GM18867 (cell line): ENCODE measurements around the gene ZBTB3.
"Not testable (repeated sequence)": the region's sequence is repeated elsewhere in the genome, so short reads cannot be mapped to it uniquely, and the experiment has no call there.

Source experiments
- ATAC-seq: cut with Tn5 transposase; IDR thresholded peaks from one replicate; pipeline ENCODE4 v1.9.1; 2021; ENCODE audit warnings: mild to moderate bottlenecking, moderate library complexity; ENCODE audit not compliant: unreplicated experiment

The ZBTB3 gene

GRCh38 chr11:62716816-62717215 lies 37.1 kb downstream of the ZBTB3 start:
- no peak for ATAC-seq

DNA sequence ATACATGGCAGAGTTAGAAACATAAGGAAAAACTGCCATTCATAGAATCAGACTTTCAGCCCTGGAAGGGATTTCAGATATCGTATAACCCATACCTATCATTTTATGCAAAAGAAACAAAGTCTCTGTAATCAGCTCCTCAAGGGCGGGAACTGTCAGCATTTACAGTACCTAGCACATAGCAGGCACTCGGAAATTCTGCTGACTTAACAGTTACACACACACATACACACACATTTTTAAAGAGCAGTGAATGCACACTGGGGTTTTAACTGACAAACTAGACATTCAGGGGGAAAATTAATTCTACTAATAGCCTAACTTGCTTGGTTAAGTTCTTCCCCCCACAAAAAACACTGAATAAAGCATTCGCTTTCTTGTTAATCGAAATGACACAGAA lies 37.8 kb downstream of the ZBTB3 start:
- no peak for ATAC-seq

DNA sequence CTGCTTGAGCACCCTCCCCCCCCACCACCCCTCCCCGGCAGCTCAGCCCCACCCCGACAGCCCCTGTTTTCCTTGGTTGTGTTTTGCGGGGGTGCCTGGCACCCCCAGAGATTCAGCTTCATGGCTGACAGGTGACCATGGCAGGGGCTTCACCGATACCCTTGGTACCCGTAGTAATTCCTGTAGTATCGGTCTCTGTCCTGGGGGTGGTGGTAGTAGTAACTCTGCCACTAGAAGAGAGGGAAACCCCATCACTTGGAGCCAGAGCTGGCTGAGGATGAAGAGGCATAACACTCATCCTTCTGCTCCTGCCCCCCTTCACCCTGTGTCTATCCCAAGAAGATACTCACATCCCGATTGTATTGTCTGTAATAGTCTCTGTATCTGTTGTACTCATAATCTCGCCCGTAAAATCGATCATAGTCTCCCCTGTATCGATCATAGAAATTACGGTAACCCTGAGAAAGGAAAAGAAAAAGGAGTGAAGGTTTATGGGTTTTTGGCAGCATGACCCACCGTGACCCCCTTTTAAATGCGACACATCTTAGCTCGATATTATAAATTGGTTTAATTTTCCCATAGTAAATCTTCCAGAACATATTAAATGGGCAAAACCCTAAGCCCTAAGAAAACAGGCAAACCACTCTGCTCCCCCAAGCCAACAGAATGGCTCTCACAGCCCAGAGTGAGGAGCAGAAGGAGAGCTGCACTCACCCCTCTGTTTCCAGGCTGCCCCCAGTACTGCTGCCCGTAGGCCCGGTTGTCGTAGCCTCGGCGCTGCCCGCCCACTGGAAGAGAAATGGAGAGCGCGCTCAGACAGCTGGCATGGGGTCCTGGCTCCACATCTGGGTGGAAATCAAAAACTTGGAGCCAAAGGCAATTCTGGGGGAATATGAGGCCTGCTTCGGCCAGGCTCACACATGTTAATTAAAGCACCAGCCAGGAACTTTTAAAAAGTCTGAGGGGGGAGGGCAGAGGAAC lies 38.5 kb downstream of the ZBTB3 start:
- ATAC-seq, result no peak

GRCh38 chr11:62713343-62713742 lies 40.6 kb downstream of the ZBTB3 start:
- no peak for ATAC-seq

DNA sequence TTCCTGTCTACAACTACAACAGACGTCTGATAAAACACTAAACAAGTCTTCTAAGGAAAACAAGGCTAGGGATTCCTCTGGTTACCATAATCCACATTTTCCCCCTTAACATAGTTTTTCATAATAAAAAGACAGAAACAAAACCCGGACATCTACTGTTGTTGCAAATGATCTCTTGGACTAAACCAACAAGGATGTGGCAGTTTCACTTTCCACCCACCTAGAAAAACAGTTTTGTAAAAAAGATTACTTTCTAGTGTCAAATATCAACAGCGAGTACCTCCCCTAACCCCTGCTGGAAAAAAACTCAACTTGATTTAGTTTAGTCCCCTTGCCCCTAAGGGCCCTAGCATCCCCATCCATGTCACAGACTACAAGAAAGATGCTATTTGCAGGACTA lies 41.1 kb downstream of the ZBTB3 start:
- no peak for ATAC-seq

- ATAC-seq, result no peak
These were observed 41.6 kb downstream of the ZBTB3 start for GRCh38 chr11:62712276-62712812.

DNA sequence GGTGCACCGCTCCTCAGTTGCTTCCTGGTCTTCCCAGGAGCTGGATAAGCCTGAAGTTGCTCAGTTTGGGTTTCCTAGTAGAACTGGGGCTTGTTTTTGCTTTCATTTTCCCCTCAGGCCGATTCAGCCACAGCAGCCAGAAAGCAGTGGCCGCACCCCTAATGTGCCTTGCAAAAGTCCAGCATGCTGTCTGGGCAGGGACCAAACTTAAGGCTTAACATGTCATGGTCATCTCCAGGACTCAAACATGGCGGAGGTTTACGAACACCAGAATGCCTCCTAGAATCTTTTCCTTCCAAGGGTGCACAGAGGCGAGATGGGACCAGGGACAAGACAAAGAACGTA lies 44.0 kb downstream of the ZBTB3 start:
- no peak for ATAC-seq

DNA sequence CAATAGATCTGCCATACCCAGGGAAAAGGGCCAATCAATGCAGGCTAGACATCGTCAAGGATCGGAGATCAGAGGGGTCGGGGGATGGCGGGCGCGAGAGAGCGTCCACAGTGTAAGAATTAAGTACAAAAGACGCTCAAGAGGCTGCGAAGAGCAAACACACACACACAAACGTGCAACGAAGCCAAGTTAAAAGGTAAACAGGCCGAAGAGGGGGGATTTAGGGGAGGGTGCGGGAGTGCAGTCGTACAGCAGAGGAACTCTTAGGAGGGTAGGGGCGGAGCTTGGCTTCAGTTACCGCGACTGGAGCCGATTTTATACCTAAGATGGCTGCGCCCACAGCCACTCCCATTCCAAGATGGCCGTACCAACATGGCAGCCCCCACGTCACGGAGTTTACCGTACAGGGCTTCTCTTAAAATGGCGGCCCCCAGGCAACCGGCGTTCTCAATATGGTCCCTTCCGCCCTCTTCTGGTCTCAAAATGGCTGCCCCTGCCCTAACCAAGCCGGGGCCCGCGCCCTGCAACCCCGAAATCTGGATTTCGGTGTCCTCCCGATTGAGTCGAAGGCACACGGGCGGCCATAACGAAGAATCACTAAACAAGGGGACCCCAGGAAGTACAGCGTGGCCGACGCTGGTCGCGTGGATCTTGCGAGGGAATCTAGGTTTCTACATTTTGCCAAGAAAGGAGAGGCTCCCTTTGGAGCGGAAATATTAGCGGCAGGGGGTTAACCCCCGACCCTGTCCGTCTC lies 44.5 kb downstream of the ZBTB3 start:
- ATAC-seq, result peak; percentile 70

DNA sequence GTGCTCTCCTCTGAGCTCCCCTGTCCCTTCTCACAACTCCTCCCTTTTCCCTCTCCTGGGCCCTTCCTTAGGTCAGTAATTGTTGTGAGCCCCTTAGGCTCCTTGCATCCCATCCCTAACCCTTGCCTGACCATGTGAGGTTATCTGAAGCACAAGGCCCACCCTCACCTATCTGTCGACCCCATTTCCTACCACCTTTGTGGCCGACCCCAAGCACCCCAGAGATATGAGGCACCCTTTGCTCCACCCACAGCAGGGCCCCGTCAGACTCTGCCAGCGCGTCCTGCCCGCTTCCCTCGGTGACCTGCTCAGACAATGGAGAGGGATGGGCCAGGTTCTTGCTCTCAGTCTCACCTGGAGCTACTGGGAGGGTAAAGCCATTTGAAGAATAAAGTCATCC lies 45.2 kb downstream of the ZBTB3 start:
- no peak for ATAC-seq

DNA sequence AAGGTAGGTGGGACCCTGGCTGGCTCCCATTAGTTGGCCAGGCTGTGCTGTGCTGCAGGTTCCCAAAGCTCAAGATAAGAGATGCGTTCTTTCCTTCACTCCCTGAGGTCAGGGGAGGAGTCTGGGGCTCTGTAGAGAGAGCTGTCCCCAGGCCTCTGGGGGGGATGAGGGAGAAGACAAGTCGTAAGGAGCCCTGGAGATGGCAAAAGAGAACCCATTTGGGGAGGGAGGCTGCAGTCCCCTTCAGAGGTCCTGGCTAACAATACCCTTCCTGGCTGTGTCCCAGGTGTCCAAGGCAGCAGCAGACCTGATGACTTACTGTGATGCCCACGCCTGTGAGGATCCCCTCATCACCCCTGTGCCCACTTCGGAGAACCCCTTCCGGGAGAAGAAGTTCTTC lies 45.6 kb downstream of the ZBTB3 start:
- no peak for ATAC-seq

GRCh38 chr11:62707277-62707861 lies 46.6 kb downstream of the ZBTB3 start, which contains the start of the genes BSCL2 and GNG3:
TSS of gene BSCL2 (minus strand) at chr11:62707424. CDS start at chr11:62707195, 229 bp downstream.
TSS of gene GNG3 (plus strand) at chr11:62707676. CDS start at chr11:62708296, 620 bp downstream.
- no peak for ATAC-seq

GRCh38 chr11:62706850-62707247 lies 47.1 kb downstream of the ZBTB3 start:
- no peak for ATAC-seq

GRCh38 chr11:62705880-62706849 lies 47.8 kb downstream of the ZBTB3 start:
- peak; percentile 61 for ATAC-seq

GRCh38 chr11:62705413-62705812 lies 48.5 kb downstream of the ZBTB3 start:
- no peak for ATAC-seq

- ATAC-seq, result not testable (repeated sequence)
These were observed 50.0 kb downstream of the ZBTB3 start for GRCh38 chr11:62703921-62704320.

DNA sequence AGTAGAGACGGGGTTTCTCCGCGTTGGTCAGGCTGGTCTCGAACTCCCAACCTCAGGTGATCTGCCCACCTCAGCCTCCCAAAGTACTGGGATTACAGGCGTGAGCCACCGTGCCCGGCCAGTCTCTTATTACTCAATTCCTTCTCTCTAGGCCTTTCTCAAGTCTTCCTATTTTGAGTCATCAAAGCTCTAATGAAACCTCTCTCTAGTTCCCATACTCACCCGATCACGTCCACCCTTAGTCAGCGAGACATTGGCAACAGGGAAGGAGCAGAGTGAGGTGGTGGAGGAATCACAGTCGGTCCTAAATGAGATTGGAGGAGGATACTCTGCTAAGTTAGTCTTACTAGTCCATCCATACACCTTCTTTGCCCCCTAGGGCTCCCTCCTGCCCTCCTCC lies 51.7 kb downstream of the ZBTB3 start:
- ATAC-seq, result no peak
